ENCODE measurements around the gene MRC2.

- peak; percentile 17 to 30 (median 26); a peak in 2 of 6 replicates for TF ChIP-seq CTCF (IDR thresholded peaks at IDR 0.05 in 2 of 3, conservative IDR thresholded peaks at IDR 0.05 in 1 of 3; ENCODE audit: borderline replicate concordance in 1 of 3, insufficient read depth in 1 of 3, low read depth in 2 of 3, low read length in 2 of 3)
- TF ChIP-seq CBX3 (IDR thresholded peaks at IDR 0.05; ENCODE audit: low read depth) = no peak
- no peak for TF ChIP-seq CEBPB (IDR thresholded peaks at IDR 0.05; ENCODE audit: low read depth)
- TF ChIP-seq POLR2A (IDR thresholded peaks at IDR 0.05; ENCODE audit: borderline replicate concordance, extremely low read depth, insufficient read depth, insufficient read length) = no peak
- no peak for TF ChIP-seq SIN3A (IDR thresholded peaks at IDR 0.05; ENCODE audit: low read depth)
These were observed 100.6 kb downstream of the MRC2 start for GRCh38 chr17:62727916-62728672.
